ENCODE measurements around the gene CFAP100. TPM values are rescaled to one million over a fixed set of nuclear protein-coding genes. Genes with fewer than 3 reads are reported as not detected.

The CFAP100 gene
- total and polyA plus RNA-seq, 10 of the 15 experiments (the other 5 are each of a cell fraction or from before 2014, with no cell fraction given), result 0.04 to 0.27 TPM; not detected in 8

DNA sequence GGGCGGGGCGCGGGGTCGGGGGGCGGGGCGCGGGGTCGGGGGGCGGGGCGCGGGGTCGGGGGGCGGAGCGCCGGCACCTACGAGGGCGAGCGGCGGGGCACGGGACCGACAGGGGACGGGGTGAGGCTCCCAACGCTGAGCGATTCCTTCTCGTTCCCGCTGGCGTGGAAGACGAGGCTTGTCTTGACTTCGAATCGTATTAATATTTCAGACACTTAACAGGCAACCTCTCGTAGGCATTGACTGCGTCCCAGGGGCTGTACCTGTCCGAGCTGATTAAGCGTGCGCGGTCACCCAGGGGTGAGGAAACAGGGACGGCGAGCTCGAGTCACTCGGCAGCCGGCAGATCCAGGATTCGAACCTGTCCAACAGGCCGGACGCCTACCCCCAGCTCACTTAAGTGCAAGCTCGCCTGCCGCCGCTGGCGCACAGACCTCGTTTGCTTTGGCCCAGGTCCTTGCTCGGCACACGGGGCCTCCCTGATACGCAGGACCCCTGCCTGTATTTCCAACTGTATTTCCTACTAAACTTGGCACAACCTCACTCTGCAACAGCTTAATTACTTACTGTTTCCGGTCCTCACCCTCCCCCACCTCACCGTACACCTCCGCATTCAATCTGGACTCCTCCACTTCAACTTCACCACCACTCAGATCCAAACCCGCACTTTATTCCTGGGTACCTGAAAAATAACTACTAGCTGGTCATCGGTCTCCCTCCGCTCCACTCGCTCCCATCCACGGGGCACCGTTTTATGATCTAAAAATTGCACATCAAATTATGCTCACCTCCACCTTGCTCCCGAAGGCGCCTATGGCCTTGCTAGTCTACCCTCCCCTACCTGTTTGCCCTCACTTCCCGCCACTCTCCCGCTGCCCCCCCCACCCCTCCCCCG is 81.7 kb downstream of the CFAP100 start:
- 37% methylated on average over 49 of the region's 66 CpGs for WGBS (ENCODE audit: insufficient coverage, insufficient replicate concordance, low lambda C conversion rate, missing lambda C conversion rate)
- H3K4me3 ChIP-seq, result peak overlapping the region; percentile 54; the same call in 1 of the 2 replicates

GRCh38 chr3:126477061-126477380 is 82.3 kb downstream of the CFAP100 start:
- Histone ChIP-seq H2AFZ (ENCODE audit: control insufficient read depth, low read depth, low read length) (no peak overlapping the region), H3K4me2 (ENCODE audit: control insufficient read depth, insufficient read depth) (no peak overlapping the region), H4K20me1 (ENCODE audit: control insufficient read depth, insufficient read depth) (peaks cover 8% of the 10 kb centered on the region; the same call in 1 of the 2 replicates), H3K36me3 (ENCODE audit: control insufficient read depth in 2 of 2, insufficient read depth in 2 of 2, low read length in 1 of 2) (no peaks in the 10 kb centered on the region), H3K9ac (ENCODE audit: control insufficient read depth, insufficient read depth, low read length) (no peak overlapping the region), H3K4me3 (no peak overlapping the region), H3K27ac (ENCODE audit: control insufficient read depth, insufficient read depth) (no peak overlapping the region), H3K4me1 (ENCODE audit: control insufficient read depth, insufficient read depth, low read length) (peaks cover 9% of the 10 kb centered on the region; the same call in 1 of the 2 replicates), H3K9me3 (replicated peaks; ENCODE audit: control insufficient read depth, insufficient read depth, low read length) (no peaks in the 10 kb centered on the region), H3K79me2 (ENCODE audit: control insufficient read depth, insufficient read depth, low read length) (peaks cover 29% of the 10 kb centered on the region), H3K27me3 (replicated peaks in 1 of 2; ENCODE audit: control insufficient read depth in 2 of 2, insufficient read depth in 2 of 2, low read length in 1 of 2) (no peaks in the 10 kb centered on the region)
- POLR2A ChIA-PET, result no interaction called here
- CTCF ChIA-PET, result no interaction called here
- DNase-seq (ENCODE audit: low read depth, low spot score), result no peak
- in situ Hi-C loops (cut with MboI) (loop anchor here (10.0 kb wide), 1 partner anchor 562 kb away; no protein-coding TSS in a partner anchor), intact Hi-C loops (cut with micrococcal nuclease; ENCODE audit: unreplicated experiment) (loop anchor here (10.0 kb wide), 1 partner anchor 232 kb away; no protein-coding TSS in a partner anchor)
- BruUV-seq (replicated peaks), result no TSS peak
- WGBS (ENCODE audit: insufficient coverage, insufficient replicate concordance, low lambda C conversion rate, missing lambda C conversion rate), result 63% methylated on average over 3 of the region's 4 CpGs
- no peak for ATAC-seq
- FAIRE-seq, result no peak
- TF ChIP-seq BHLHE40 (IDR thresholded peaks at IDR 0.05; ENCODE audit: borderline replicate concordance in 1 of 2, low read depth in 2 of 2, low read length in 1 of 2) (no peak), TCF7 (IDR thresholded peaks at IDR 0.05; ENCODE audit: borderline replicate concordance) (no peak), ZNF274 (IDR thresholded peaks at IDR 0.05; ENCODE audit: insufficient read depth, insufficient read length) (no peak), BCL11A (IDR thresholded peaks at IDR 0.05; ENCODE audit: low read depth, low read length) (no peak), POLR2A (IDR thresholded peaks at IDR 0.05; ENCODE audit: low read depth, low read length) (no peak), RFX5 (IDR thresholded peaks at IDR 0.05; ENCODE audit: low read depth, low read length) (no peak), IRF4 (IDR thresholded peaks at IDR 0.05; ENCODE audit: low read depth, low read length) (no peak), HDGF (IDR thresholded peaks at IDR 0.05) (no peak), SUPT20H (IDR thresholded peaks at IDR 0.05; ENCODE audit: borderline replicate concordance, control insufficient read depth, low read depth, low read length) (no peak), NFXL1 (IDR thresholded peaks at IDR 0.05; ENCODE audit: borderline replicate concordance) (no peak), NR2C1 (IDR thresholded peaks at IDR 0.05) (no peak), SMC3 (IDR thresholded peaks at IDR 0.05; ENCODE audit: borderline replicate concordance, low read length) (no peak), WRNIP1 (IDR thresholded peaks at IDR 0.05; ENCODE audit: borderline replicate concordance, low read depth, low read length) (no peak), MYC (IDR thresholded peaks at IDR 0.05; ENCODE audit: insufficient read depth, insufficient read length, insufficient replicate concordance, low read length, severe bottlenecking) (no peak)
- SMC1A ChIA-PET (ENCODE audit: uncharacterized antibody, unreplicated experiment), result no interaction called here
- RAD21 ChIA-PET (ENCODE audit: unreplicated experiment), result interaction anchor here (1.5 kb wide), 1 partner anchor 81 kb away, joined by 3 read pairs; no protein-coding TSS in a partner anchor

More for the DNA sequence above, 81.7 kb downstream of the CFAP100 start:
- ChIA-PET CTCF (interaction anchor here (0.9 to 1.1 kb wide), 2 partner anchors 50 to 342 kb away, joined by 3 read pairs; no protein-coding TSS in a partner anchor), SMC1A (ENCODE audit: uncharacterized antibody, unreplicated experiment) (no interaction called here), POLR2A (no interaction called here), RAD21 (ENCODE audit: unreplicated experiment) (interaction anchor here (1.4 to 1.5 kb wide), 2 partner anchors 80 to 85 kb away, joined by 3 to 4 read pairs; no protein-coding TSS in a partner anchor)
- Histone ChIP-seq H3K9ac (ENCODE audit: control insufficient read depth, insufficient read depth, low read length) (no peak overlapping the region; the same call in 1 of the 2 replicates), H4K20me1 (ENCODE audit: control insufficient read depth, insufficient read depth) (peaks cover 8% of the 10 kb centered on the region; the same call in 1 of the 2 replicates), H3K27me3 (replicated peaks in 1 of 2; ENCODE audit: control insufficient read depth in 2 of 2, insufficient read depth in 2 of 2, low read length in 1 of 2) (no peaks in the 10 kb centered on the region), H3K36me3 (ENCODE audit: control insufficient read depth in 2 of 2, insufficient read depth in 2 of 2, low read length in 1 of 2) (no peaks in the 10 kb centered on the region), H3K4me2 (ENCODE audit: control insufficient read depth, insufficient read depth) (peak overlapping the region; percentile 84), H3K4me1 (ENCODE audit: control insufficient read depth, insufficient read depth, low read length) (peaks cover 9% of the 10 kb centered on the region; the same call in 1 of the 2 replicates), H3K27ac (ENCODE audit: control insufficient read depth, insufficient read depth) (no peak overlapping the region), H3K9me3 (replicated peaks; ENCODE audit: control insufficient read depth, insufficient read depth, low read length) (no peaks in the 10 kb centered on the region), H2AFZ (ENCODE audit: control insufficient read depth, low read depth, low read length) (peak overlapping the region; percentile 98), H3K79me2 (ENCODE audit: control insufficient read depth, insufficient read depth, low read length) (peaks cover 30% of the 10 kb centered on the region)
- DNase-seq (ENCODE audit: low read depth, low spot score) (no peak), FAIRE-seq (peak; percentile 35), ATAC-seq (peak; percentile 2; the same call in 1 of the 3 replicates)
- no TSS peak for BruUV-seq (replicated peaks)
- in situ Hi-C loops (cut with MboI), result loop anchor here (10.0 kb wide), 1 partner anchor 562 kb away; no protein-coding TSS in a partner anchor
- intact Hi-C loops (cut with micrococcal nuclease; ENCODE audit: unreplicated experiment), result loop anchor here (10.0 kb wide), 1 partner anchor 232 kb away; no protein-coding TSS in a partner anchor
- no peak for TF ChIP-seq BRCA1 (IDR thresholded peaks at IDR 0.05; ENCODE audit: low read depth, low read length)
- TF ChIP-seq LARP7 (IDR thresholded peaks at IDR 0.05), result 0 out of 2 replicates have a peak, but pooled peaks have one; percentile 26
- TF ChIP-seq RCOR1 (conservative IDR thresholded peaks at IDR 0.05; ENCODE audit: low read depth, low read length), result no peak
- TF ChIP-seq PML (IDR thresholded peaks at IDR 0.05; ENCODE audit: low read length), result no peak
- no peak for TF ChIP-seq SREBF2 (IDR thresholded peaks at IDR 0.05; ENCODE audit: low read length)
- TF ChIP-seq ASH2L (IDR thresholded peaks at IDR 0.05; ENCODE audit: borderline replicate concordance, low read depth), result no peak
- peak; percentile 33 to 46; a peak in 1 of 4 replicates for TF ChIP-seq BHLHE40 (IDR thresholded peaks at IDR 0.05; ENCODE audit: borderline replicate concordance in 1 of 2, low read depth in 2 of 2, low read length in 1 of 2)
- TF ChIP-seq NR2C1 (IDR thresholded peaks at IDR 0.05), result peak; percentile 42
- no peak for TF ChIP-seq POLR2AphosphoS2 (IDR thresholded peaks at IDR 0.05; ENCODE audit: low read depth, low read length)

All from GM12878 (cell line).